Measurements from ENCODE around the gene STX4.

Gene STX4

GRCh38 chr16:31050280-31051030, 17.1 kb downstream of the STX4 start:
- H3K4me3 ChIP-seq (ENCODE audit: low read depth, low read length): no peak overlapping the region
- H3K4me1 ChIP-seq (ENCODE audit: control insufficient read depth, insufficient read depth, low read length, unreplicated experiment): peaks cover 10% of the 10 kb centered on the region
- no peaks in the 10 kb centered on the region for H3K27me3 ChIP-seq (ENCODE audit: insufficient read depth, low read length)
- H3K36me3 ChIP-seq (ENCODE audit: insufficient read depth, low read length): no peaks in the 10 kb centered on the region
- no peak overlapping the region for H2AFZ ChIP-seq (ENCODE audit: low read length, unreplicated experiment)
- H3K27ac ChIP-seq (ENCODE audit: low read depth, low read length): no peak overlapping the region
- no peaks in the 10 kb centered on the region for H3K79me2 ChIP-seq (ENCODE audit: control insufficient read depth, insufficient read depth, low read length, unreplicated experiment)

- no peak overlapping the region for H3K4me3 ChIP-seq (ENCODE audit: low read depth, low read length)
- H3K36me3 ChIP-seq (ENCODE audit: insufficient read depth, low read length): no peaks in the 10 kb centered on the region
- peak overlapping the region; percentile 85 for H3K27ac ChIP-seq (ENCODE audit: low read depth, low read length)
- no peaks in the 10 kb centered on the region for H3K27me3 ChIP-seq (ENCODE audit: insufficient read depth, low read length)
- peaks cover 10% of the 10 kb centered on the region for H3K4me1 ChIP-seq (ENCODE audit: control insufficient read depth, insufficient read depth, low read length, unreplicated experiment)
- no peaks in the 10 kb centered on the region for H3K79me2 ChIP-seq (ENCODE audit: control insufficient read depth, insufficient read depth, low read length, unreplicated experiment)
- no peak overlapping the region for H2AFZ ChIP-seq (ENCODE audit: low read length, unreplicated experiment)
Measured at GRCh38 chr16:31052114-31052513, 18.8 kb downstream of the STX4 start.

- Histone ChIP-seq H3K79me2 (ENCODE audit: control insufficient read depth, insufficient read depth, low read length, unreplicated experiment) (no peaks in the 10 kb centered on the region), H3K4me1 (ENCODE audit: control insufficient read depth, insufficient read depth, low read length, unreplicated experiment) (peaks cover 10% of the 10 kb centered on the region), H3K4me3 (ENCODE audit: low read depth, low read length) (no peak overlapping the region), H3K27ac (ENCODE audit: low read depth, low read length) (no peak overlapping the region), H3K27me3 (ENCODE audit: insufficient read depth, low read length) (no peaks in the 10 kb centered on the region), H2AFZ (ENCODE audit: low read length, unreplicated experiment) (no peak overlapping the region), H3K36me3 (ENCODE audit: insufficient read depth, low read length) (peaks cover 2% of the 10 kb centered on the region; the same call in 1 of the 2 replicates)
Measured at GRCh38 chr16:31055613-31056012, 22.3 kb downstream of the STX4 start.

- no peak overlapping the region for H2AFZ ChIP-seq (ENCODE audit: low read length, unreplicated experiment)
- no peak overlapping the region for H3K27ac ChIP-seq (ENCODE audit: low read depth, low read length)
- peaks cover 13% of the 10 kb centered on the region for H3K4me1 ChIP-seq (ENCODE audit: control insufficient read depth, insufficient read depth, low read length, unreplicated experiment)
- H3K79me2 ChIP-seq (ENCODE audit: control insufficient read depth, insufficient read depth, low read length, unreplicated experiment): peaks cover 23% of the 10 kb centered on the region
- no peak overlapping the region for H3K4me3 ChIP-seq (ENCODE audit: low read depth, low read length)
- no peaks in the 10 kb centered on the region for H3K27me3 ChIP-seq (ENCODE audit: insufficient read depth, low read length)
- H3K36me3 ChIP-seq (ENCODE audit: insufficient read depth, low read length): peaks cover 18% of the 10 kb centered on the region; the same call in 1 of the 2 replicates
Measured at GRCh38 chr16:31061126-31061812, 27.9 kb downstream of the STX4 start.

- peaks cover 13% of the 10 kb centered on the region for H3K4me1 ChIP-seq (ENCODE audit: control insufficient read depth, insufficient read depth, low read length, unreplicated experiment)
- H3K36me3 ChIP-seq (ENCODE audit: insufficient read depth, low read length): peaks cover 18% of the 10 kb centered on the region; the same call in 1 of the 2 replicates
- H3K4me3 ChIP-seq (ENCODE audit: low read depth, low read length): no peak overlapping the region
- H3K27me3 ChIP-seq (ENCODE audit: insufficient read depth, low read length): no peaks in the 10 kb centered on the region
- H3K27ac ChIP-seq (ENCODE audit: low read depth, low read length): no peak overlapping the region
- no peak overlapping the region for H2AFZ ChIP-seq (ENCODE audit: low read length, unreplicated experiment)
- peaks cover 28% of the 10 kb centered on the region for H3K79me2 ChIP-seq (ENCODE audit: control insufficient read depth, insufficient read depth, low read length, unreplicated experiment)
Measured at GRCh38 chr16:31061813-31062440, 28.6 kb downstream of the STX4 start.

GRCh38 chr16:31063495-31063842, 30.1 kb downstream of the STX4 start:
- no peak overlapping the region for H2AFZ ChIP-seq (ENCODE audit: low read length, unreplicated experiment)
- H3K4me1 ChIP-seq (ENCODE audit: control insufficient read depth, insufficient read depth, low read length, unreplicated experiment): peaks cover 13% of the 10 kb centered on the region
- no peak overlapping the region for H3K4me3 ChIP-seq (ENCODE audit: low read depth, low read length)
- peaks cover 18% of the 10 kb centered on the region; the same call in 1 of the 2 replicates for H3K36me3 ChIP-seq (ENCODE audit: insufficient read depth, low read length)
- peaks cover 38% of the 10 kb centered on the region for H3K79me2 ChIP-seq (ENCODE audit: control insufficient read depth, insufficient read depth, low read length, unreplicated experiment)
- no peak overlapping the region for H3K27ac ChIP-seq (ENCODE audit: low read depth, low read length)
- no peaks in the 10 kb centered on the region for H3K27me3 ChIP-seq (ENCODE audit: insufficient read depth, low read length)

- peaks cover 43% of the 10 kb centered on the region for H3K79me2 ChIP-seq (ENCODE audit: control insufficient read depth, insufficient read depth, low read length, unreplicated experiment)
- H3K36me3 ChIP-seq (ENCODE audit: insufficient read depth, low read length): peaks cover 18% of the 10 kb centered on the region; the same call in 1 of the 2 replicates
- no peaks in the 10 kb centered on the region for H3K27me3 ChIP-seq (ENCODE audit: insufficient read depth, low read length)
- peaks cover 13% of the 10 kb centered on the region for H3K4me1 ChIP-seq (ENCODE audit: control insufficient read depth, insufficient read depth, low read length, unreplicated experiment)
- peak overlapping the region; percentile 90 for H3K27ac ChIP-seq (ENCODE audit: low read depth, low read length)
- no peak overlapping the region for H2AFZ ChIP-seq (ENCODE audit: low read length, unreplicated experiment)
- H3K4me3 ChIP-seq (ENCODE audit: low read depth, low read length): no peak overlapping the region
Measured at GRCh38 chr16:31063843-31064611, 30.7 kb downstream of the STX4 start.

GRCh38 chr16:31064882-31065461, 31.6 kb downstream of the STX4 start:
- H3K36me3 ChIP-seq (ENCODE audit: insufficient read depth, low read length): peaks cover 18% of the 10 kb centered on the region; the same call in 1 of the 2 replicates
- H3K4me3 ChIP-seq (ENCODE audit: low read depth, low read length): no peak overlapping the region
- peaks cover 48% of the 10 kb centered on the region for H3K79me2 ChIP-seq (ENCODE audit: control insufficient read depth, insufficient read depth, low read length, unreplicated experiment)
- H3K27me3 ChIP-seq (ENCODE audit: insufficient read depth, low read length): no peaks in the 10 kb centered on the region
- H3K27ac ChIP-seq (ENCODE audit: low read depth, low read length): peak overlapping the region; percentile 90
- H2AFZ ChIP-seq (ENCODE audit: low read length, unreplicated experiment): peak overlapping the region; percentile 0
- H3K4me1 ChIP-seq (ENCODE audit: control insufficient read depth, insufficient read depth, low read length, unreplicated experiment): peaks cover 13% of the 10 kb centered on the region

- Histone ChIP-seq H3K27ac (ENCODE audit: low read depth, low read length) (no peak overlapping the region), H3K4me1 (ENCODE audit: control insufficient read depth, insufficient read depth, low read length, unreplicated experiment) (peaks cover 25% of the 10 kb centered on the region), H3K36me3 (ENCODE audit: insufficient read depth, low read length) (peaks cover 7% of the 10 kb centered on the region; the same call in 1 of the 2 replicates), H3K79me2 (ENCODE audit: control insufficient read depth, insufficient read depth, low read length, unreplicated experiment) (peaks cover 57% of the 10 kb centered on the region), H2AFZ (ENCODE audit: low read length, unreplicated experiment) (no peak overlapping the region), H3K27me3 (ENCODE audit: insufficient read depth, low read length) (no peaks in the 10 kb centered on the region), H3K4me3 (ENCODE audit: low read depth, low read length) (no peak overlapping the region)
Measured at GRCh38 chr16:31067342-31067741, 34.0 kb downstream of the STX4 start.

- H3K27ac ChIP-seq (ENCODE audit: low read depth, low read length): peak overlapping the region; percentile 84
Measured at GRCh38 chr16:31071861-31072260, 38.5 kb downstream of the STX4 start.

More at GRCh38 chr16:31071861-31072260, 38.5 kb downstream of the STX4 start:
- Histone ChIP-seq H3K79me2 (ENCODE audit: control insufficient read depth, insufficient read depth, low read length, unreplicated experiment) (peaks cover 67% of the 10 kb centered on the region), H3K4me1 (ENCODE audit: control insufficient read depth, insufficient read depth, low read length, unreplicated experiment) (peaks cover 19% of the 10 kb centered on the region), H3K27me3 (ENCODE audit: insufficient read depth, low read length) (no peaks in the 10 kb centered on the region), H3K4me3 (ENCODE audit: low read depth, low read length) (peak overlapping the region; percentile 83), H3K36me3 (ENCODE audit: insufficient read depth, low read length) (peaks cover 5% of the 10 kb centered on the region; the same call in 1 of the 2 replicates), H2AFZ (ENCODE audit: low read length, unreplicated experiment) (no peak overlapping the region)

All from ACC112 (cell line).